HK-2 (cell line): ENCODE measurements around the gene ALAD.
"Not testable (repeated sequence)": the region's sequence is repeated elsewhere in the genome, so short reads cannot be mapped to it uniquely, and the experiment has no call there.

Experiments used
- DNase-seq: peaks from one replicate; pipeline ENCODE4 v3.0.0-alpha.2; 2018; ENCODE audit not compliant: unreplicated experiment

Gene ALAD

GRCh38 chr9:113373676-113374392 is 27.2 kb downstream of the ALAD start:
- no peak for DNase-seq

GRCh38 chr9:113373256-113373655 is 27.8 kb downstream of the ALAD start:
- no peak for DNase-seq

- DNase-seq: no peak
These were observed 29.0 kb downstream of the ALAD start for GRCh38 chr9:113372059-113372458.

GRCh38 chr9:113370806-113371325 is 30.2 kb downstream of the ALAD start:
- DNase-seq: no peak

- no peak for DNase-seq
These were observed 31.3 kb downstream of the ALAD start for GRCh38 chr9:113369855-113370140.

GRCh38 chr9:113368982-113369854 is 31.9 kb downstream of the ALAD start:
- no peak for DNase-seq

GRCh38 chr9:113368348-113368981 is 32.6 kb downstream of the ALAD start:
- no peak for DNase-seq

- DNase-seq: not testable (repeated sequence)
These were observed 35.4 kb downstream of the ALAD start for GRCh38 chr9:113365652-113366051.

- DNase-seq: no peak
These were observed 36.1 kb downstream of the ALAD start for GRCh38 chr9:113364951-113365350.

GRCh38 chr9:113363336-113363735 is 37.7 kb downstream of the ALAD start:
- DNase-seq: no peak

GRCh38 chr9:113361304-113362018 is 39.6 kb downstream of the ALAD start:
- no peak for DNase-seq

- no peak for DNase-seq
These were observed 40.7 kb downstream of the ALAD start for GRCh38 chr9:113360242-113360842.

GRCh38 chr9:113359385-113359784 is 41.7 kb downstream of the ALAD start:
- DNase-seq: no peak

- DNase-seq: no peak
These were observed 44.3 kb downstream of the ALAD start for GRCh38 chr9:113356686-113357292.

GRCh38 chr9:113355040-113355596 is 46.0 kb downstream of the ALAD start:
- no peak for DNase-seq

- no peak for DNase-seq
These were observed 48.7 kb downstream of the ALAD start for GRCh38 chr9:113352411-113352810.

GRCh38 chr9:113352006-113352405 is 49.1 kb downstream of the ALAD start:
- no peak for DNase-seq

- no peak for DNase-seq
These were observed 50.1 kb downstream of the ALAD start for GRCh38 chr9:113350937-113351336.

GRCh38 chr9:113350107-113350661 is 50.9 kb downstream of the ALAD start:
- DNase-seq: no peak

GRCh38 chr9:113349445-113350094 is 51.5 kb downstream of the ALAD start, which contains the start of gene BSPRY:
Gene BSPRY, plus strand, starts transcription at chr9:113349541. Its CDS starts 39 bp downstream, at chr9:113349580.
- no peak for DNase-seq
